HEK293 (cell line): ENCODE results near the gene ARHGDIA.
A peak's percentile ranks its signal among the peaks of the same experiment; 100 is the strongest.

Experiments used
- AEBP2 ChIP-seq: fragments of 450-650 bp; formaldehyde crosslinking; IDR thresholded peaks from 2 replicates; pipeline ENCODE4 v1.5.1; 2016; ENCODE audit warnings: missing biosample characterization, missing genetic modification characterization, borderline replicate concordance
- BCL11A ChIP-seq: fragments of 450-650 bp; formaldehyde crosslinking; IDR thresholded peaks from 2 replicates; pipeline ENCODE4 v1.5.1; 2016; ENCODE audit warnings: low read depth, missing biosample characterization, missing genetic modification characterization
- BCL11B ChIP-seq: fragments of 450-650 bp; formaldehyde crosslinking; IDR thresholded peaks from 2 replicates; pipeline ENCODE4 v1.5.1; 2016; ENCODE audit warnings: low read depth, missing biosample characterization, missing genetic modification characterization
- GLIS2 ChIP-seq: fragments of 450-650 bp; formaldehyde crosslinking; IDR thresholded peaks from 2 replicates; pipeline ENCODE4 v1.5.1; 2016; ENCODE audit warnings: missing biosample characterization, missing genetic modification characterization
- HOXA7 ChIP-seq: sonication (generic); formaldehyde crosslinking; IDR thresholded peaks from 2 replicates; pipeline ENCODE4 v1.8.1; 2022; ENCODE audit warnings: missing genetic modification reagents, borderline replicate concordance
- MEIS1 ChIP-seq: sonication (generic); formaldehyde crosslinking; IDR thresholded peaks from 2 replicates; pipeline ENCODE4 v1.8.1; 2022; ENCODE audit warnings: missing genetic modification reagents, mild to moderate bottlenecking, borderline replicate concordance
- PRDM6 ChIP-seq: fragments of 450-650 bp; formaldehyde crosslinking; IDR thresholded peaks from 2 replicates; pipeline ENCODE4 v1.5.1; 2017; ENCODE audit warnings: missing biosample characterization, missing genetic modification characterization
- SCRT1 ChIP-seq: fragments of 450-650 bp; formaldehyde crosslinking; IDR thresholded peaks from 2 replicates; pipeline ENCODE4 v1.5.1; 2016; ENCODE audit warnings: missing biosample characterization, missing genetic modification characterization, borderline replicate concordance
- SCRT2 ChIP-seq: fragments of 450-650 bp; formaldehyde crosslinking; IDR thresholded peaks from 2 replicates; pipeline ENCODE4 v1.5.1; 2016; ENCODE audit warnings: missing biosample characterization, missing genetic modification characterization
- YY1 ChIP-seq: fragments of 450-650 bp; formaldehyde crosslinking; IDR thresholded peaks from 2 replicates; pipeline ENCODE4 v1.5.1; 2018; ENCODE audit warnings: missing biosample characterization, missing genetic modification characterization
- ZFHX2 ChIP-seq: fragments of 450-650 bp; formaldehyde crosslinking; conservative IDR thresholded peaks from 2 replicates; pipeline ENCODE4 v1.5.1; 2016; ENCODE audit warnings: missing biosample characterization, missing genetic modification characterization
- ZNF174 ChIP-seq: fragments of 450-650 bp; formaldehyde crosslinking; IDR thresholded peaks from 2 replicates; pipeline ENCODE4 v1.5.0; 2017; ENCODE audit warnings: missing biosample characterization, mild to moderate bottlenecking, missing genetic modification characterization
- ZNF18 ChIP-seq: fragments of 450-650 bp; formaldehyde crosslinking; IDR thresholded peaks from 2 replicates; pipeline ENCODE4 v1.5.1; 2016; ENCODE audit warnings: missing biosample characterization, missing genetic modification characterization
- ZNF19 ChIP-seq: fragments of 450-650 bp; formaldehyde crosslinking; IDR thresholded peaks from 2 replicates; pipeline ENCODE4; 2016; ENCODE audit warnings: missing biosample characterization, missing genetic modification characterization, low read depth
- ZNF223 ChIP-seq: fragments of 450-650 bp; formaldehyde crosslinking; IDR thresholded peaks from 2 replicates; pipeline ENCODE4 v1.5.1; 2016; ENCODE audit warnings: missing biosample characterization, missing genetic modification characterization
- ZNF26 ChIP-seq: fragments of 450-650 bp; formaldehyde crosslinking; IDR thresholded peaks from 2 replicates; pipeline ENCODE4 v1.5.1; 2016; ENCODE audit warnings: missing biosample characterization, missing genetic modification characterization
- ZNF311 ChIP-seq: fragments of 450-650 bp; formaldehyde crosslinking; IDR thresholded peaks from 2 replicates; pipeline ENCODE4 v1.5.1; 2017; ENCODE audit warnings: missing biosample characterization, missing genetic modification characterization, borderline replicate concordance
- ZNF324 ChIP-seq: fragments of 450-650 bp; formaldehyde crosslinking; IDR thresholded peaks from 2 replicates; pipeline ENCODE4 v1.5.1; 2016; ENCODE audit warnings: missing biosample characterization, missing genetic modification characterization
- ZNF335 ChIP-seq: fragments of 450-650 bp; formaldehyde crosslinking; conservative IDR thresholded peaks from 2 replicates; pipeline ENCODE4 v1.5.1; 2016; ENCODE audit warnings: missing biosample characterization, missing genetic modification characterization
- ZNF341 ChIP-seq: fragments of 450-650 bp; formaldehyde crosslinking; IDR thresholded peaks from 2 replicates; pipeline ENCODE4; 2016; ENCODE audit warnings: low read depth, missing biosample characterization, missing genetic modification characterization
- ZNF37A ChIP-seq: fragments of 450-650 bp; IDR thresholded peaks from 2 replicates; pipeline ENCODE4 v1.5.1; 2018; ENCODE audit warnings: missing biosample characterization, missing genetic modification characterization
- ZNF433 ChIP-seq: fragments of 450-650 bp; formaldehyde crosslinking; IDR thresholded peaks from 2 replicates; pipeline ENCODE4 v1.5.1; 2016; ENCODE audit warnings: missing biosample characterization, missing genetic modification characterization, low read depth
- ZNF449 ChIP-seq: fragments of 450-650 bp; formaldehyde crosslinking; IDR thresholded peaks from 2 replicates; pipeline ENCODE4 v1.5.1; 2017; ENCODE audit warnings: missing biosample characterization, mild to moderate bottlenecking, missing genetic modification characterization, moderate library complexity
- ZNF530 ChIP-seq: fragments of 450-650 bp; formaldehyde crosslinking; IDR thresholded peaks from 2 replicates; pipeline ENCODE4 v1.5.1; 2016; ENCODE audit warnings: low read depth, missing biosample characterization, missing genetic modification characterization
- ZNF555 ChIP-seq: fragments of 450-650 bp; formaldehyde crosslinking; conservative IDR thresholded peaks from 2 replicates; pipeline ENCODE4 v1.5.1; 2017; ENCODE audit warnings: missing biosample characterization, mild to moderate bottlenecking, missing genetic modification characterization, inconsistent platforms
- ZNF645 ChIP-seq: fragments of 450-650 bp; formaldehyde crosslinking; IDR thresholded peaks from 2 replicates; pipeline ENCODE4; 2016; ENCODE audit warnings: missing biosample characterization, missing genetic modification characterization
- ZNF664 ChIP-seq: fragments of 450-650 bp; formaldehyde crosslinking; IDR thresholded peaks from 2 replicates; pipeline ENCODE4 v1.5.1; 2016; ENCODE audit warnings: missing biosample characterization, missing genetic modification characterization
- ZNF830 ChIP-seq: fragments of 450-650 bp; IDR thresholded peaks from 2 replicates; pipeline ENCODE4 v1.5.0; 2018; ENCODE audit warnings: missing biosample characterization, missing genetic modification characterization, low read depth, mild to moderate bottlenecking, moderate library complexity
- ZSCAN30 ChIP-seq: fragments of 450-650 bp; IDR thresholded peaks from 2 replicates; pipeline ENCODE4 v1.5.1; 2018; ENCODE audit warnings: missing biosample characterization, mild to moderate bottlenecking, missing genetic modification characterization, moderate library complexity
- ZSCAN4 ChIP-seq: fragments of 450-650 bp; formaldehyde crosslinking; IDR thresholded peaks from 2 replicates; pipeline ENCODE4 v1.5.1; 2017; ENCODE audit warnings: missing biosample characterization, missing genetic modification characterization
- ZXDB ChIP-seq: fragments of 450-650 bp; formaldehyde crosslinking; IDR thresholded peaks from 2 replicates; pipeline ENCODE4 v1.5.1; 2016; ENCODE audit warnings: missing biosample characterization, missing genetic modification characterization

ARHGDIA gene

GRCh38 chr17:81825841-81826466 is 45.2 kb downstream of the ARHGDIA start (continued):
- TF ChIP-seq ZNF555 (tag by site-specific recombination) (no peak), ZNF324 (no peak), SCRT2 (tag by site-specific recombination) (0 out of 2 replicates have a peak, but pooled peaks have one; percentile 15), ZNF433 (tag by site-specific recombination) (no peak), ZNF18 (tag by site-specific recombination) (no peak), ZFHX2 (tag by site-specific recombination) (peak; percentile 67), ZNF174 (tag by site-specific recombination) (no peak), BCL11B (tag by site-specific recombination) (0 out of 2 replicates have a peak, but pooled peaks have one; percentile 16), ZNF645 (tag by site-specific recombination) (no peak), ZNF19 (tag by site-specific recombination) (no peak), ZNF830 (tag by site-specific recombination) (no peak), ZNF223 (no peak), SCRT1 (tag by site-specific recombination) (no peak), ZNF449 (tag by site-specific recombination) (no peak), ZNF311 (no peak), ZNF26 (no peak), ZNF37A (tag by site-specific recombination) (no peak), BCL11A (tag by site-specific recombination) (no peak), YY1 (tag by site-specific recombination) (no peak), ZNF664 (tag by site-specific recombination) (no peak), ZNF335 (tag by site-specific recombination) (no peak), MEIS1 (CRISPR knock-in tag) (no peak), ZSCAN4 (peak; percentile 49; the same call in 1 of the 2 replicates), GLIS2 (tag by site-specific recombination) (0 out of 2 replicates have a peak, but pooled peaks have one; percentile 40), PRDM6 (tag by site-specific recombination) (no peak), HOXA7 (CRISPR knock-in tag) (no peak), ZXDB (tag by site-specific recombination) (no peak), ZNF341 (tag by site-specific recombination) (no peak), ZNF530 (tag by site-specific recombination) (no peak), ZSCAN30 (tag by site-specific recombination) (no peak), AEBP2 (tag by site-specific recombination) (no peak)
